H1 (cell line): ENCODE results near the gene ARAP2. TPM values are rescaled to one million over a fixed set of nuclear protein-coding genes. Genes with fewer than 3 reads are reported as not detected.

Source experiments
- CTCF ChIA-PET: fragments of 300-600 bp; sonication (Branson Sonifier 250); formaldehyde crosslinking; loops from one replicate; lab custom pipeline; 2021; ENCODE audit not compliant: partially characterized antibody; lab: Charles Lee
- POLR2A ChIA-PET: fragments of 300-600 bp; sonication (Branson Sonifier 250); formaldehyde crosslinking; loops from one replicate; lab custom pipeline; 2021; ENCODE audit warnings: inconsistent platforms; ENCODE audit not compliant: partially characterized antibody; lab: Charles Lee
- DNase-seq, 2 experiments: peaks; one replicate each; pipeline versions ENCODE4 v3.0.0 to v3.0.0-alpha.2; 2010 to 2022; ENCODE audit warnings: low spot score in 2 of 2, low read depth in 1 of 2, mixed read lengths in 1 of 2
- FAIRE-seq: peaks from 2 replicates; lab custom pipeline; 2011; peaks lifted over from hg19 to GRCh38; lab: Jason Lieb, UNC
- H2AFZ ChIP-seq: 2 replicates; pipeline ENCODE4 v1.8.1; 2012; ENCODE audit warnings: low read length, inconsistent platforms
- H2AK5ac ChIP-seq: 2 replicates; pipeline ENCODE4 v1.6.1; 2013; ENCODE audit warnings: low read depth, low read length
- H2BK120ac ChIP-seq: replicated peaks from 2 replicates; pipeline ENCODE3; 2013; ENCODE audit warnings: low read depth, low read length, inconsistent platforms
- H2BK12ac ChIP-seq: 2 replicates; pipeline ENCODE4 v1.6.1; 2013; ENCODE audit warnings: low read depth, low read length
- H2BK15ac ChIP-seq: 2 replicates; pipeline ENCODE4 v1.6.1; 2013; ENCODE audit warnings: low read length
- H2BK20ac ChIP-seq: 2 replicates; pipeline ENCODE4 v1.6.1; 2013; ENCODE audit warnings: low read length
- H2BK5ac ChIP-seq: 2 replicates; pipeline ENCODE4 v1.6.1; 2013; ENCODE audit warnings: low read depth, low read length
- H3K14ac ChIP-seq: 2 replicates; pipeline ENCODE4 v1.6.1; 2013; ENCODE audit warnings: inconsistent platforms; ENCODE audit not compliant: insufficient read length
- H3K18ac ChIP-seq: 2 replicates; pipeline ENCODE4 v1.6.1; 2013; ENCODE audit warnings: low read length; ENCODE audit errors: extremely low read depth
- H3K23ac ChIP-seq: 2 replicates; pipeline ENCODE4 v1.6.1; 2013; ENCODE audit warnings: inconsistent platforms; ENCODE audit not compliant: insufficient read length
- H3K23me2 ChIP-seq: 2 replicates; pipeline ENCODE4 v1.6.1; 2013; ENCODE audit warnings: low read depth, low read length
- H3K27ac ChIP-seq: 2 replicates; pipeline ENCODE4 v1.6.1; 2011; ENCODE audit warnings: low read depth, low read length, inconsistent platforms
- H3K27me3 ChIP-seq, 4 experiments: replicated peaks in 1 of 4; 1 replicate in 1 of 4; 2 replicates in 3 of 4; pipeline versions ENCODE4 v1.6.1 to v1.8.1; 2011 to 2013; ENCODE audit warnings: low read length in 3 of 4, mild to moderate bottlenecking in 3 of 4, inconsistent platforms in 2 of 4, mixed read lengths in 2 of 4, moderate library complexity in 1 of 4; ENCODE audit not compliant: control insufficient read depth in 3 of 4, insufficient read depth in 3 of 4; ENCODE audit errors: extremely low read depth in 1 of 4
- H3K36me3 ChIP-seq, 4 experiments: 2 replicates each; pipeline versions ENCODE4 v1.6.1 to v1.8.1; 2011 to 2013; ENCODE audit warnings: mild to moderate bottlenecking in 4 of 4, low read length in 3 of 4, moderate library complexity in 2 of 4, control low read depth in 1 of 4, inconsistent platforms in 1 of 4; ENCODE audit not compliant: insufficient read depth in 4 of 4, control insufficient read depth in 2 of 4
- H3K4ac ChIP-seq: replicated peaks from 2 replicates; pipeline ENCODE3; 2013; ENCODE audit warnings: low read length, low read depth, mixed read lengths, inconsistent platforms; ENCODE audit not compliant: insufficient read length
- H3K4me1 ChIP-seq, 4 experiments: replicated peaks in 1 of 4; 1 replicate in 1 of 4; 2 replicates in 3 of 4; pipeline versions ENCODE4 v1.6.1 to v1.8.1; 2011 to 2013; ENCODE audit warnings: low read length in 3 of 4, inconsistent platforms in 2 of 4, mixed read lengths in 1 of 4; ENCODE audit not compliant: insufficient read depth in 4 of 4, control insufficient read depth in 3 of 4
- H3K4me2 ChIP-seq, 2 experiments: 2 replicates each; pipeline versions ENCODE4 v1.6.1 to v1.8.1; 2011 to 2013; ENCODE audit warnings: low read depth in 2 of 2, low read length in 2 of 2, control low read depth in 1 of 2, inconsistent platforms in 1 of 2, mild to moderate bottlenecking in 1 of 2; ENCODE audit not compliant: insufficient read depth in 1 of 2
- H3K4me3 ChIP-seq, 4 experiments: fragments of 200-600, 300-600 bp in 1 of 4; sonication (generic), shearing (Covaris generic), sonication (Bioruptor Twin) in 1 of 4; 2 replicates each; pipeline versions ENCODE4 v1.5.1 to v1.8.1; 2011 to 2016; ENCODE audit warnings: low read length in 4 of 4, low read depth in 3 of 4, control low read depth in 2 of 4, inconsistent platforms in 2 of 4, mild to moderate bottlenecking in 2 of 4, mixed read lengths in 1 of 4, moderate library complexity in 1 of 4; ENCODE audit not compliant: insufficient read depth in 2 of 4; ENCODE audit errors: extremely low read depth in 1 of 4
- H3K56ac ChIP-seq: replicated peaks from 2 replicates; pipeline ENCODE3; 2013; ENCODE audit warnings: low read depth, mild to moderate bottlenecking, mixed read lengths, low read length, inconsistent platforms; ENCODE audit not compliant: insufficient read length
- H3K79me1 ChIP-seq: 2 replicates; pipeline ENCODE4 v1.6.1; 2013; ENCODE audit warnings: low read depth, low read length, control low read depth
- H3K79me2 ChIP-seq, 2 experiments: 2 replicates each; pipeline versions ENCODE4 v1.6.1 to v1.8.1; 2012 to 2013; ENCODE audit warnings: low read length in 2 of 2, mild to moderate bottlenecking in 2 of 2, inconsistent platforms in 1 of 2; ENCODE audit not compliant: insufficient read depth in 2 of 2, control insufficient read depth in 1 of 2
- H3K9ac ChIP-seq, 4 experiments: replicated peaks in 1 of 4; 1 replicate in 1 of 4; 2 replicates in 3 of 4; pipeline versions ENCODE4 v1.6.1 to v1.8.1; 2011 to 2013; ENCODE audit warnings: low read depth in 3 of 4, low read length in 3 of 4, control low read depth in 2 of 4, mild to moderate bottlenecking in 2 of 4, moderate library complexity in 2 of 4, inconsistent platforms in 1 of 4; ENCODE audit errors: extremely low read depth in 1 of 4
- H3K9me3 ChIP-seq, 2 experiments: 2 replicates each; pipeline versions ENCODE4 v1.6.1 to v1.8.1; 2012 to 2013; ENCODE audit warnings: mild to moderate bottlenecking in 2 of 2, moderate library complexity in 2 of 2, control low read depth in 1 of 2, inconsistent platforms in 1 of 2, low read depth in 1 of 2, low read length in 1 of 2, mixed read lengths in 1 of 2; ENCODE audit not compliant: insufficient read depth in 2 of 2
- H4K20me1 ChIP-seq, 2 experiments: replicated peaks in 1 of 2; 2 replicates each; pipeline versions ENCODE3 to v1.8.1; 2011 to 2013; ENCODE audit warnings: inconsistent platforms in 2 of 2, low read length in 2 of 2, mild to moderate bottlenecking in 1 of 2; ENCODE audit not compliant: insufficient read depth in 2 of 2, control insufficient read depth in 1 of 2
- H4K5ac ChIP-seq: 2 replicates; pipeline ENCODE4 v1.6.1; 2013; ENCODE audit warnings: low read length, low read depth, mixed read lengths, inconsistent platforms; ENCODE audit not compliant: insufficient read length
- H4K8ac ChIP-seq: 2 replicates; pipeline ENCODE4 v1.8.0; 2013; ENCODE audit warnings: mild to moderate bottlenecking, moderate library complexity, low read length, inconsistent platforms; ENCODE audit not compliant: insufficient read depth; ENCODE audit errors: extremely low read depth
- H4K91ac ChIP-seq: replicated peaks from 2 replicates; pipeline ENCODE3; 2013; ENCODE audit warnings: low read length, mixed read lengths, inconsistent platforms; ENCODE audit not compliant: insufficient read length
- CEBPB ChIP-seq: IDR thresholded peaks from 2 replicates; pipeline ENCODE4 v1.6.1; 2012; ENCODE audit warnings: low read depth, low read length
- E2F6 ChIP-seq: IDR thresholded peaks from 2 replicates; pipeline ENCODE4 v1.6.1; 2012; ENCODE audit warnings: inconsistent platforms
- FOSL1 ChIP-seq: IDR thresholded peaks from 2 replicates; pipeline ENCODE4 v1.6.1; 2011; ENCODE audit warnings: mild to moderate bottlenecking, low read depth, low read length, moderate library complexity; ENCODE audit not compliant: insufficient read depth
- JUN ChIP-seq: IDR thresholded peaks from 2 replicates; pipeline ENCODE4 v1.6.1; 2011; ENCODE audit warnings: low read depth, mild to moderate bottlenecking, improper control_type of control experiment, low read length
- KDM1A ChIP-seq: fragments of 200-600, 300-600 bp; sonication (generic); IDR thresholded peaks from 2 replicates; pipeline ENCODE4 v1.7.1; 2016; ENCODE audit warnings: mild to moderate bottlenecking, low read length, borderline replicate concordance
- KDM5A ChIP-seq: fragments of 200-600 bp; IDR thresholded peaks from 2 replicates; pipeline ENCODE4 v1.7.1; 2012; ENCODE audit warnings: mild to moderate bottlenecking, low read length, inconsistent platforms, mixed read lengths
- MAX ChIP-seq: IDR thresholded peaks from 2 replicates; pipeline ENCODE4 v1.6.1; 2012; ENCODE audit warnings: inconsistent platforms
- PHF8 ChIP-seq: fragments of 200-600 bp; sonication (generic); conservative IDR thresholded peaks from 2 replicates; pipeline ENCODE4 v1.7.1; 2012; ENCODE audit warnings: low read depth, mild to moderate bottlenecking, inconsistent platforms, low read length, moderate library complexity
- POLR2AphosphoS5 ChIP-seq: IDR thresholded peaks from 2 replicates; pipeline ENCODE4 v1.6.1; 2011; ENCODE audit warnings: low read depth, low read length
- POU5F1 ChIP-seq: IDR thresholded peaks from 2 replicates; pipeline ENCODE4 v1.6.1; 2011; ENCODE audit warnings: low read depth, mild to moderate bottlenecking, low read length, moderate library complexity
- RFX5 ChIP-seq: IDR thresholded peaks from 2 replicates; pipeline ENCODE4 v1.6.1; 2011; ENCODE audit warnings: low read depth, low read length, improper control_type of control experiment, borderline replicate concordance
- SP2 ChIP-seq: IDR thresholded peaks from 2 replicates; pipeline ENCODE4 v1.6.1; 2012; ENCODE audit warnings: mild to moderate bottlenecking, low read length, inconsistent platforms
- SRF ChIP-seq: IDR thresholded peaks from 2 replicates; pipeline ENCODE4 v1.6.1; 2011; ENCODE audit warnings: mild to moderate bottlenecking, low read depth, low read length, moderate library complexity
- TBP ChIP-seq: IDR thresholded peaks from 2 replicates; pipeline ENCODE4 v1.6.1; 2011; ENCODE audit warnings: low read depth, low read length, improper control_type of control experiment
- TCF12 ChIP-seq: IDR thresholded peaks from 2 replicates; pipeline ENCODE4 v1.6.1; 2011; ENCODE audit warnings: low read depth, mild to moderate bottlenecking, low read length
- YY1 ChIP-seq: IDR thresholded peaks from 2 replicates; pipeline ENCODE4 v1.6.1; 2011; ENCODE audit warnings: low read depth, mild to moderate bottlenecking, low read length
- polyA plus RNA-seq, 7 experiments: library from polyadenylated mRNA; depleted of rRNA in 3 of 7; stranded (reverse) in 5 of 7; unstranded in 2 of 7; fragments of >200 nt in 5 of 7; fragments of 200-250 nt in 2 of 7; gene quantifications; 1 replicate in 5 of 7; 2 replicates in 1 of 7; 4 replicates in 1 of 7; pipeline versions ENCODE4 v1.2.1 to v1.2.3, GENCODE V29; 2011 to 2013; ENCODE audit warnings: missing spikeins in 2 of 7, mixed read lengths in 2 of 7
- total RNA-seq: library from RNA; stranded (reverse); fragmentation: NEBNext Ultra II Directional; extraction: Animal tissue kit (Norgen Biotek cat#: 25700); gene quantifications from 2 replicates; pipeline ENCODE4 v1.2.1, GENCODE V29; 2021

The ARAP2 gene
- total and polyA plus RNA-seq, 2 of the 8 experiments (the other 6 are each of a cell fraction or from before 2014, with no cell fraction given), result 0.15 to 2.3 TPM

GRCh38 chr4:36140421-36140820, 103.9 kb downstream of the ARAP2 start:
- no peak overlapping the region for H3K4me2 ChIP-seq
- H2AFZ ChIP-seq, result no peak overlapping the region
- H3K4ac ChIP-seq, result no peak overlapping the region
- no peak overlapping the region for H3K9ac ChIP-seq
- H4K20me1 ChIP-seq, result no peaks in the 10 kb centered on the region
- H3K4me3 ChIP-seq, result no peak overlapping the region
- no peaks in the 10 kb centered on the region for H3K36me3 ChIP-seq
- no peaks in the 10 kb centered on the region for H3K27me3 ChIP-seq
- no peak overlapping the region for H2BK15ac ChIP-seq
- DNase-seq, result no peak
- no peak overlapping the region for H3K18ac ChIP-seq
- H3K79me1 ChIP-seq, result no peaks in the 10 kb centered on the region
- H3K9me3 ChIP-seq, result no peaks in the 10 kb centered on the region
- H3K14ac ChIP-seq, result no peak overlapping the region
- no peak overlapping the region for H3K56ac ChIP-seq
- H2BK12ac ChIP-seq, result no peak overlapping the region
- H3K23ac ChIP-seq, result no peak overlapping the region
- H2BK5ac ChIP-seq, result no peak overlapping the region
- POLR2A ChIA-PET, result no interaction called here
- no peak overlapping the region for H3K27ac ChIP-seq
- no peak overlapping the region for H2AK5ac ChIP-seq
- no peaks in the 10 kb centered on the region for H3K79me2 ChIP-seq
- H2BK20ac ChIP-seq, result no peak overlapping the region
- no peak overlapping the region for H4K8ac ChIP-seq
- no peaks in the 10 kb centered on the region for H3K4me1 ChIP-seq
- no peak overlapping the region for H4K5ac ChIP-seq
- H2BK120ac ChIP-seq, result no peak overlapping the region
- H3K23me2 ChIP-seq, result no peaks in the 10 kb centered on the region; the same call in 1 of the 2 replicates
- H4K91ac ChIP-seq, result no peak overlapping the region
- FAIRE-seq, result no peak
- CTCF ChIA-PET, result interaction anchor here (0.7 kb wide), 1 partner anchor 810 kb away, joined by 4 read pairs; no protein-coding TSS in a partner anchor
- TF ChIP-seq TBP (no peak), TCF12 (no peak), POU5F1 (no peak), YY1 (no peak), KDM5A (no peak), MAX (no peak), RFX5 (no peak), PHF8 (no peak), SRF (no peak), SP2 (no peak), POLR2AphosphoS5 (no peak), E2F6 (no peak), KDM1A (no peak), CEBPB (no peak), JUN (no peak), FOSL1 (no peak)
